KMS-11 (cell line): Measurements from ENCODE around the gene KLHL21.
"Not testable (repeated sequence)": the region's sequence is repeated elsewhere in the genome, so short reads cannot be mapped to it uniquely, and the experiment has no call there.

Experiments used
- H2AFZ ChIP-seq: fragments of 200-600 bp; sonication (generic); 2 replicates; pipeline ENCODE4 v1.6.1; 2016; ENCODE audit warnings: antibody characterized with exemption, mixed run types, low read depth
- H3K27ac ChIP-seq: fragments of 200-600 bp; sonication (generic); 2 replicates; pipeline ENCODE4 v1.6.1; 2016; ENCODE audit warnings: mild to moderate bottlenecking, mixed run types
- H3K27me3 ChIP-seq: fragments of 200-600 bp; sonication (generic); 2 replicates; pipeline ENCODE4 v1.6.1; 2017; ENCODE audit warnings: mild to moderate bottlenecking, low read depth, mixed run types, moderate library complexity; ENCODE audit not compliant: insufficient read depth
- H3K36me3 ChIP-seq: fragments of 200-600 bp; sonication (generic); 2 replicates; pipeline ENCODE4 v1.6.1; 2017; ENCODE audit warnings: mild to moderate bottlenecking, mixed run types; ENCODE audit not compliant: insufficient read depth
- H3K4me1 ChIP-seq: fragments of 200-600 bp; sonication (generic); 2 replicates; pipeline ENCODE4 v1.6.1; 2016; ENCODE audit warnings: mild to moderate bottlenecking, low read depth, mixed run types; ENCODE audit not compliant: poor library complexity, severe bottlenecking
- H3K4me2 ChIP-seq: fragments of 200-600 bp; sonication (generic); 2 replicates; pipeline ENCODE4 v1.7.0; 2016; ENCODE audit warnings: mild to moderate bottlenecking, mixed run types
- H3K4me3 ChIP-seq: fragments of 200-600 bp; sonication (generic); IDR thresholded peaks from 2 replicates; pipeline ENCODE4 v1.6.1; 2017; ENCODE audit warnings: low read depth, low read length, mixed read lengths; ENCODE audit not compliant: insufficient read depth
- H3K79me2 ChIP-seq: fragments of 200-600 bp; sonication (generic); 2 replicates; pipeline ENCODE4 v1.6.1; 2016; ENCODE audit warnings: low read depth, mixed run types; ENCODE audit not compliant: insufficient read depth
- H3K9ac ChIP-seq: fragments of 200-600 bp; sonication (generic); 2 replicates; pipeline ENCODE4 v1.6.1; 2016; ENCODE audit warnings: mild to moderate bottlenecking, mixed run types
- H4K20me1 ChIP-seq: fragments of 200-600 bp; sonication (generic); 2 replicates; pipeline ENCODE4 v1.6.1; 2016; ENCODE audit warnings: mild to moderate bottlenecking, mixed run types; ENCODE audit not compliant: insufficient read depth
- CTCF ChIP-seq: fragments of 200-600 bp; sonication (generic); conservative IDR thresholded peaks from 2 replicates; pipeline ENCODE4 v1.6.1; 2017; ENCODE audit warnings: low read depth, mild to moderate bottlenecking, antibody characterized with exemption, low read length, moderate library complexity, mixed read lengths

The KLHL21 gene

GRCh38 chr1:6645018-6645417 is 42.3 kb upstream of the KLHL21 start:
- TF ChIP-seq CTCF: no peak
- Histone ChIP-seq H2AFZ (no peak overlapping the region), H3K27me3 (no peaks in the 10 kb centered on the region), H3K9ac (no peak overlapping the region), H3K36me3 (no peaks in the 10 kb centered on the region), H4K20me1 (no peaks in the 10 kb centered on the region), H3K27ac (no peak overlapping the region), H3K4me1 (no peaks in the 10 kb centered on the region), H3K4me3 (no peak overlapping the region), H3K4me2 (no peak overlapping the region), H3K79me2 (no peaks in the 10 kb centered on the region)

GRCh38 chr1:6640867-6641266 is 38.2 kb upstream of the KLHL21 start:
- not testable (repeated sequence) for H3K27ac ChIP-seq, H3K79me2 ChIP-seq, H3K4me3 ChIP-seq, H3K9ac ChIP-seq, H2AFZ ChIP-seq, H3K4me1 ChIP-seq, H3K36me3 ChIP-seq, H3K27me3 ChIP-seq, H4K20me1 ChIP-seq, H3K4me2 ChIP-seq

GRCh38 chr1:6638226-6638625 is 35.6 kb upstream of the KLHL21 start:
- peaks cover 5% of the 10 kb centered on the region; the same call in 1 of the 2 replicates for H3K36me3 ChIP-seq

GRCh38 chr1:6637770-6638169 is 35.1 kb upstream of the KLHL21 start:
- Histone ChIP-seq H3K27me3 (no peaks in the 10 kb centered on the region), H3K36me3 (peaks cover 5% of the 10 kb centered on the region; the same call in 1 of the 2 replicates), H3K9ac (no peak overlapping the region), H3K79me2 (no peaks in the 10 kb centered on the region), H3K27ac (no peak overlapping the region), H4K20me1 (no peaks in the 10 kb centered on the region), H3K4me2 (no peak overlapping the region), H3K4me3 (no peak overlapping the region), H2AFZ (no peak overlapping the region), H3K4me1 (no peaks in the 10 kb centered on the region)
- TF ChIP-seq CTCF: no peak

More at GRCh38 chr1:6638226-6638625, 35.6 kb upstream of the KLHL21 start:
- Histone ChIP-seq H3K9ac (no peak overlapping the region), H3K79me2 (no peaks in the 10 kb centered on the region), H3K4me3 (no peak overlapping the region), H3K27ac (no peak overlapping the region), H3K4me1 (no peaks in the 10 kb centered on the region), H4K20me1 (no peaks in the 10 kb centered on the region), H3K27me3 (no peaks in the 10 kb centered on the region), H2AFZ (no peak overlapping the region), H3K4me2 (no peak overlapping the region)
- TF ChIP-seq CTCF: no peak

GRCh38 chr1:6636778-6637177 is 34.1 kb upstream of the KLHL21 start:
- H2AFZ ChIP-seq, H3K4me2 ChIP-seq, H3K36me3 ChIP-seq, H3K4me3 ChIP-seq, H3K9ac ChIP-seq, H4K20me1 ChIP-seq, H3K27me3 ChIP-seq, H3K79me2 ChIP-seq, H3K4me1 ChIP-seq, H3K27ac ChIP-seq: not testable (repeated sequence)
